Astrocyte (in vitro differentiated cells and primary cell): ENCODE results near the gene CMC1. TPM values are rescaled to one million over a fixed set of nuclear protein-coding genes. Genes with fewer than 3 reads are reported as not detected.

Experiments
- DNase-seq: peaks from one replicate; pipeline ENCODE4 v3.0.0-alpha.2; 2010; ENCODE audit warnings: low read depth
- FAIRE-seq: peaks from 2 replicates; lab custom pipeline; 2011; peaks lifted over from hg19 to GRCh38; lab: Jason Lieb, UNC
- H2AFZ ChIP-seq: 2 replicates; pipeline ENCODE4 v1.6.0; 2012; ENCODE audit warnings: low read depth, low read length, inconsistent platforms
- H3K27ac ChIP-seq: 2 replicates; pipeline ENCODE4 v1.5.1; 2011; ENCODE audit warnings: low read depth, low read length, inconsistent platforms
- H3K27me3 ChIP-seq: 2 replicates; pipeline ENCODE4 v1.6.0; 2011; ENCODE audit warnings: low read length, inconsistent platforms; ENCODE audit not compliant: insufficient read depth
- H3K36me3 ChIP-seq: 2 replicates; pipeline ENCODE4 v1.5.1; 2011; ENCODE audit warnings: low read length, inconsistent platforms; ENCODE audit not compliant: insufficient read depth
- H3K4me1 ChIP-seq: 2 replicates; pipeline ENCODE4 v1.5.1; 2011; ENCODE audit warnings: low read length, inconsistent platforms; ENCODE audit not compliant: insufficient read depth
- H3K4me2 ChIP-seq: 2 replicates; pipeline ENCODE4 v1.6.0; 2012; ENCODE audit warnings: low read length, inconsistent platforms
- H3K4me3 ChIP-seq: 2 replicates; pipeline ENCODE4 v1.5.1; 2011; ENCODE audit warnings: low read depth, mild to moderate bottlenecking, low read length, inconsistent platforms; ENCODE audit not compliant: insufficient read depth
- H3K79me2 ChIP-seq: 2 replicates; pipeline ENCODE4 v1.6.0; 2012; ENCODE audit warnings: mild to moderate bottlenecking, low read length, inconsistent platforms; ENCODE audit not compliant: insufficient read depth
- H3K9ac ChIP-seq: 2 replicates; pipeline ENCODE4 v1.6.0; 2012; ENCODE audit warnings: mild to moderate bottlenecking, low read length, inconsistent platforms
- H3K9me3 ChIP-seq: 2 replicates; pipeline ENCODE4 v1.5.1; 2012; ENCODE audit warnings: low read depth, mild to moderate bottlenecking, low read length, inconsistent platforms; ENCODE audit not compliant: insufficient read depth
- H4K20me1 ChIP-seq: 2 replicates; pipeline ENCODE4 v1.6.0; 2012; ENCODE audit warnings: low read length, inconsistent platforms; ENCODE audit not compliant: insufficient read depth
- H3K27ac Mint-ChIP-seq: one replicate; pipeline ENCODE4 v1.8.0; 2021; ENCODE audit warnings: mild to moderate bottlenecking, mixed read lengths; ENCODE audit not compliant: unreplicated experiment
- H3K27me3 Mint-ChIP-seq: one replicate; pipeline ENCODE4 v1.8.0; 2021; ENCODE audit warnings: low read depth, mixed read lengths; ENCODE audit not compliant: unreplicated experiment
- H3K36me3 Mint-ChIP-seq: one replicate; pipeline ENCODE4 v1.8.0; 2021; ENCODE audit warnings: low read depth, mixed read lengths; ENCODE audit not compliant: unreplicated experiment
- H3K4me1 Mint-ChIP-seq: one replicate; pipeline ENCODE4 v1.8.0; 2021; ENCODE audit warnings: low read depth, mixed read lengths; ENCODE audit not compliant: unreplicated experiment
- H3K4me3 Mint-ChIP-seq: one replicate; pipeline ENCODE4 v1.8.0; 2021; ENCODE audit warnings: mild to moderate bottlenecking, moderate library complexity, mixed read lengths; ENCODE audit not compliant: unreplicated experiment
- H3K9me3 Mint-ChIP-seq: one replicate; pipeline ENCODE4 v1.8.0; 2021; ENCODE audit warnings: mild to moderate bottlenecking, mixed read lengths; ENCODE audit not compliant: unreplicated experiment
- CTCF ChIP-seq: IDR thresholded peaks from 2 replicates; pipeline ENCODE4 v1.5.1; 2011; ENCODE audit warnings: low read depth, mild to moderate bottlenecking, inconsistent platforms, low read length, moderate library complexity; ENCODE audit not compliant: insufficient read depth
- EZH2 ChIP-seq: IDR thresholded peaks from 2 replicates; pipeline ENCODE4 v1.6.1; 2012; ENCODE audit warnings: mild to moderate bottlenecking, low read length, inconsistent platforms; ENCODE audit not compliant: insufficient read depth
- total RNA-seq: library from RNA; stranded (reverse); gene quantifications from 2 replicates; pipeline ENCODE4 v1.2.1, GENCODE V29; 2021

CMC1 gene
- total RNA-seq, 1 donor from 2014 or later = 13.4 TPM

DNA sequence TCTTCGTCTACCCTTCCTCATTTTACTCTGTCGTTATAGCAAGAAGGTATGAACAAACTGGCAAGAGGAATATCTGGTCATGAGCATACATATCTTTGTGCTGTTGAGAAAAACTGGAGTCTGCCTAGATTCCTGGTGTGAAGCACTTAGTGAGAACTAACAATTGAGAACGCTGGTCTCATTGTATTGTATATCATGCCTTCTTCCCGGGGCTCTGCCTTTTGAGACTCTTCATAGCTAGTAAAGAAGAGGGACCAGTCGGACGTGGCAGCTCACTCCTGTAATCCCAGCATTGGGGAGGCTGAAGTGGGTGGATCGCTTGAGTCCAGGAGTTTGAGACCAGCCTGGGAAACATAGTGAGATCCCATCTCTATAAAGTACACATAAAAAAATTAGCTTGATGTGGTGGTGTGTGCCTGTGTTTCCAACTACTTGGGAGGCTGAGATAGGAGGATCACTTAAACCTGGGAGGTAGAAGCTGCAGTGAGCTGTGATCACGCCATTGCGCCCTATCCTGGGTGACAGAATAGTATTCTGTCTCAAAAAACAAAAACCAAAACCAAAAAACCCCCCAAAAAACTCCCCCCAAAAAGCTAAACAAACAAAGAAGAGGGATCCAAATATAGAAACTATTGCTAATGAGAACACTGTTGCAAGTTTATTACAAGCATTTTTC is 11.8 kb downstream of the CMC1 start:
- no peak for FAIRE-seq
- no peaks in the 10 kb centered on the region for H3K27me3 Mint-ChIP-seq
- H3K4me3 Mint-ChIP-seq = no peak overlapping the region
- H3K27me3 ChIP-seq = no peaks in the 10 kb centered on the region
- H2AFZ ChIP-seq = no peak overlapping the region
- DNase-seq = no peak
- peaks cover 20% of the 10 kb centered on the region for H4K20me1 ChIP-seq
- H3K4me3 ChIP-seq = no peak overlapping the region
- no peaks in the 10 kb centered on the region for H3K9me3 Mint-ChIP-seq
- H3K4me2 ChIP-seq = no peak overlapping the region
- no peak overlapping the region for H3K9ac ChIP-seq
- H3K36me3 ChIP-seq = no peaks in the 10 kb centered on the region
- H3K4me1 ChIP-seq = no peaks in the 10 kb centered on the region
- peaks cover 29% of the 10 kb centered on the region for H3K79me2 ChIP-seq
- H3K9me3 ChIP-seq = no peaks in the 10 kb centered on the region
- peaks cover 2% of the 10 kb centered on the region for H3K36me3 Mint-ChIP-seq
- H3K4me1 Mint-ChIP-seq = no peaks in the 10 kb centered on the region
- no peak overlapping the region for H3K27ac Mint-ChIP-seq
- no peak for TF ChIP-seq EZH2
- no peak for TF ChIP-seq CTCF
- no peak overlapping the region for H3K27ac ChIP-seq

DNA sequence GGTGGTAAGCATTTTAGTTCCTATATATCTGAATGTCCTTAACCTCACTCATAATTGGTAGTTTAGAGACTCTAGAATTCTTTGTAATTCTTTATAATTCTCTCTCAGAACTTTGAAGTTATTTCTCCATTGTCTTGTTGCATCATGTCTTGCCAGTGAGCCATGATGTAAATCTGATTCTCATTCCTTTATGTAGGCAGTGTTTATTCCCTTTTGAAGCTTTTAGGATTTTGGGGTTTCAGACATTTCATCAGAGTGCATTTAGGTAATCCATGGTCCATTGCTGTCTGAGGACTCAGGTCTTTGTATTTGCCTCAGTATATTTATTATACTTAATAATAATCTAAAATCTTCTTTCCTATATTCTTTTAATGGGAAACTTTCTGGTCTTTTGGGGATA is 20.6 kb downstream of the CMC1 start:
- Mint-ChIP-seq H3K4me1 (no peaks in the 10 kb centered on the region), H3K36me3 (no peaks in the 10 kb centered on the region), H3K9me3 (no peaks in the 10 kb centered on the region), H3K4me3 (no peak overlapping the region), H3K27me3 (no peaks in the 10 kb centered on the region), H3K27ac (no peak overlapping the region)
- H3K4me2 ChIP-seq = no peak overlapping the region
- H2AFZ ChIP-seq = no peak overlapping the region
- H3K79me2 ChIP-seq = peaks cover 11% of the 10 kb centered on the region
- H3K36me3 ChIP-seq = no peaks in the 10 kb centered on the region
- H4K20me1 ChIP-seq = peaks cover 7% of the 10 kb centered on the region
- no peak overlapping the region for H3K27ac ChIP-seq
- no peak for FAIRE-seq
- H3K9ac ChIP-seq = no peak overlapping the region
- no peaks in the 10 kb centered on the region for H3K9me3 ChIP-seq
- TF ChIP-seq CTCF (no peak), EZH2 (no peak)
- no peak for DNase-seq
- no peaks in the 10 kb centered on the region for H3K4me1 ChIP-seq
- no peak overlapping the region for H3K4me3 ChIP-seq
- H3K27me3 ChIP-seq = no peaks in the 10 kb centered on the region

DNA sequence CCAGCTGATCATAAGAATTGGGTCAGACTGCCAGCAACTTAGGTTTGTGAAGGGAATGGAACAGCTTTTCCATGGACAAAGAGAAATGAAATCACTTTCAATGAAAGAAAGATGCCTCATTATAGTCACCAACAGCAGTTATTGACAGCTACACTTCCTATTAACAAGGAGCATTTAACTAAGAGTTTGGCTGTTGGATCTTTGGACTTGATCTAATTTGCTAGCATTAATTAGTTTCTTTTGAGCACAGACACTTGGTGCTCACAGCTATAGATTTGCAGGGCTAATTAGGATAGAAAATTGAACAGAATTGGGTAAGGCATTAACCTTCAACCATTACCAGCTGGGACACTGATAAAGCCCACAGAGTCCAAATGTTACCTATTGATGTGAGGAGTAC is 24.2 kb downstream of the CMC1 start:
- no peak overlapping the region for H3K27ac ChIP-seq
- no peaks in the 10 kb centered on the region for H3K36me3 ChIP-seq
- DNase-seq (no peak), FAIRE-seq (peak; percentile 20)
- TF ChIP-seq EZH2 = no peak
- no peak for TF ChIP-seq CTCF
- Mint-ChIP-seq H3K4me3 (no peak overlapping the region), H3K9me3 (no peaks in the 10 kb centered on the region), H3K27ac (no peak overlapping the region), H3K27me3 (no peaks in the 10 kb centered on the region), H3K36me3 (peaks cover 4% of the 10 kb centered on the region), H3K4me1 (no peaks in the 10 kb centered on the region)
- H3K9me3 ChIP-seq = no peaks in the 10 kb centered on the region
- H3K9ac ChIP-seq = no peak overlapping the region
- no peaks in the 10 kb centered on the region for H3K27me3 ChIP-seq
- peaks cover 3% of the 10 kb centered on the region for H4K20me1 ChIP-seq
- H3K4me2 ChIP-seq = no peak overlapping the region
- H3K4me1 ChIP-seq = no peaks in the 10 kb centered on the region
- H2AFZ ChIP-seq = no peak overlapping the region
- no peak overlapping the region for H3K4me3 ChIP-seq
- H3K79me2 ChIP-seq = peaks cover 7% of the 10 kb centered on the region
